HG03558 (cell line): ENCODE data around the gene CSNK1G2.

Experiments used
- ATAC-seq: cut with Tn5 transposase; IDR thresholded peaks from one replicate; pipeline ENCODE4 v1.9.1; 2021; ENCODE audit warnings: moderate number of reproducible peaks; ENCODE audit not compliant: unreplicated experiment; ENCODE audit errors: extremely low read depth

The CSNK1G2 gene

DNA sequence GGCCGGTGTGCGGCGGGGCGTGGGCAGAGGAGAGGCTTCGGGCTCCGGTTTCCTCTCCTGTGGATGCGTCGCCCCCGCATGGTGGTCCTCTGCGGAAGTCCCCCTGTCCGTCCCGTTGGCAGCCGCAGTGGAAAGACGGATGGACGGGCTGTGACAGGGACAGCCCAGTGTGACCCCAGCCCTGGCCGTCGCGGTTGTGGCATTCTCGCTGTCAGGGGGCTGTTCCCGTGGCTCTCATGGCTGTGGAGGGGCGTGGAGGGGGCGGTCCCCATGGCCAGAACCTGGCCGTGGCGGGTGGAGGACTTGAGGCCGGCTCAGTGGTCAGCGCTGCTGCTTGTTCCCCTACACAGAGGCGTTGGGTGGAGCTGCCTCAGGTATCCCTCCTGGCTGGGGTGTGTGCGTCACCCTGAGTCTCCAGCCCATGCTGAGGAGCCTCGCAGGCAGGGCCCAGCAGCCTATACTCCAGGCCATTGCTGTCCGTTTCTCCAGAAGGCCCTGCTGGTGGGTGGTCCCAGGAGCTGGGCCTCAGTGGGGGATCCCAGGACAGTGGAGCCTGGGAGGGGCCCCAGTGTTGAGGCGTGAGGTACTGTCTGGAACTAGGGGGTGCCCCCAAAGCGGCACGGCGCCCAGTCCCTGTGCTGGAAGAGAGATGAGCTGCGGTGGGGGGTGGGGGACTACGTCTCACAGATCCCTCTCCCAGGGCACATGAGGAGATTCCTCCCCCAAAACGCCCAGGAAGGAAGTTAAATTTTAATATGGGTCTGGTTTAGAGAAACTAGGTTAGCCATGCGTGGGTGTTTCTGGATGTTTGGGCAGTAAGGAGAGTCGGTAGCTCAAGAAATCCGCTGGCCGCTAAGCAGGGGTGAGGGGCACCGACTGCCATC is 20.3 kb downstream of the CSNK1G2 start:
- no peak for ATAC-seq

DNA sequence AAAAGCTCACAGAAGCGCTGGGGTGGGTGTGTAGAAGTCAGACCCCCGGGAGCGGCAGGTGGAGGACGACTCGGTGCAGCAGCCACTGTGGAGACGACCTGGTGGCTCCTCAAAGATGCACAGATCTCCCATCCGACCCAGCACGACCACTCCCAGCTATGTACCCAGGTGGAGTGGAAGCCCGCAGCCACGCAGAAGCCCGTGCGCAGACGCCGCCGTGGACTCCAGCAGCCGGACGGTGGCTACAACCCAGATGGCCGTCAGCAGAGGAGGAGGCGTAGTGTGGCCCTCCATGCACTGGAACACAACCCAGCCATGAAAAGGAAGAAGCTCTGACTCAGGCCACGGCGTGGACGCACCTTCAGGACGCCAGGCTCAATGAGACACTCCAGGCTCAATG is 21.7 kb downstream of the CSNK1G2 start:
- no peak for ATAC-seq

DNA sequence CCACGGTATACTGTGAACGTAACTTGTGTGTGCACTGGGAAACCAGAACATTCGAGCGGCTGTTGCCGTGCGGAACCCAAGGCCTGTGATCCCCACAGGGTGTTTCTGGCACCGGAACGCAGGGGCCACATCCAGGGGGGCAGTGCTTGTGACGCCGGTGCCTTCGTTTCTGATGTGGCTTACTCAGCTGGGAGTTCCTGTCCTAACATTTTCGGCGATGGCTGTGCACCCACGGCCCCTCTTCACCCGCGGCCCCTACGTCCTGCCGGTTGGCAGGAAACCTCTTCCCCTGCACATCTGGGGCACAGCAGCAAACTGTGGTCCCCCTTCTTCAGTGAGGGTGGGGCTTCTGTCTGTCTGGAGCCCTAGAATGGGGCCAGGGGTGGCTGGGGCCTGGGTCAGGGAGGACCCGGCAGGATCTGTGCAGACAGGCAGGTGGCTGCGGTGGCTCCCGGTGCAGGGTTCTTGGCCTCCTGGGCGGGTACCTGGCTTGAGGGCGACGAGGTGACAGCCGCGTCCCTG is 26.2 kb downstream of the CSNK1G2 start:
- ATAC-seq = no peak

DNA sequence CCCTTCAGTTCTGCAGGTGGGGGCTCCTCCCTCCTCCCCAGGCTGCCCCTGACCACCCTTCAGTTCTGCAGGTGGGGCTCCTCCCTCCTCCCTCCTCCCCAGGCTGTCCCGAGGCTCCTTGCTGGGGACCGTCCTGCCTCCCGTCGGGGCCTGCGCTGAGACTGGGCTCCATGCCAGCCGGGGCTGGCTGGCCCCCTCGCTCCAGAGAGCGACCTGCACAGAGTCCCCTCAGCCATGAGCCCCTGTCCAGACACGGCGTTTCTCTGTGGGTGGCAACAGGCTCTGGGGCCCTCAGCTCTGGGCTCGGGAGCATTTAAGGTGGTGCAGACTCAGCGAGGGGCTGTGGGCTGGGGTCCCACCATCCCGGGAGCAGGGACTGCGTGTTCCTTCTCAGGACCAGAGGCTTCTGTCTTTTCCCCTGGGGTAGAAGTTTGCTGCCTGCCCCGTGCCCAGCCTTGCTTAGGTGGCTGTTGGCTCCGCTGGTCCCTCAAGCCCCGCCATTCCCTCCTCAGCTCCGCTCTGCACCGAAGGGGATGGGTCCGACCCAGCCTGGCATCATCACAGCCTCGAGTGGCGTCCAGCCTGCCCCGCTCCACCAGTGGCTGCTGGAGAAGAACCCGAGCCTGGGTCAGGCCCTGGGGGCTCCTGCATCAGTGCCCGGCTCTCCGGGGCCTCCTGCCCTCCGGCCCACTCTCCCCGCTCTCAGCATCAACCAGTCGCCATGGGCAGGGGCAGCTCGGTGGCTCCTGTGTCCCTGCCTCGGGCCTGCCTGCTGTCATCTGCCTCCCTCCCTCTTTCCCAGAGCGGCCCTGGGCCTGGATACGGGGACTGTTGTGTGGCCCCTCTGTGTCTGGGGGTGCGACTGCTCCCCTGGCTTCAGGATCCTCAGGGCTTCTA is 27.6 kb downstream of the CSNK1G2 start:
- ATAC-seq = no peak

DNA sequence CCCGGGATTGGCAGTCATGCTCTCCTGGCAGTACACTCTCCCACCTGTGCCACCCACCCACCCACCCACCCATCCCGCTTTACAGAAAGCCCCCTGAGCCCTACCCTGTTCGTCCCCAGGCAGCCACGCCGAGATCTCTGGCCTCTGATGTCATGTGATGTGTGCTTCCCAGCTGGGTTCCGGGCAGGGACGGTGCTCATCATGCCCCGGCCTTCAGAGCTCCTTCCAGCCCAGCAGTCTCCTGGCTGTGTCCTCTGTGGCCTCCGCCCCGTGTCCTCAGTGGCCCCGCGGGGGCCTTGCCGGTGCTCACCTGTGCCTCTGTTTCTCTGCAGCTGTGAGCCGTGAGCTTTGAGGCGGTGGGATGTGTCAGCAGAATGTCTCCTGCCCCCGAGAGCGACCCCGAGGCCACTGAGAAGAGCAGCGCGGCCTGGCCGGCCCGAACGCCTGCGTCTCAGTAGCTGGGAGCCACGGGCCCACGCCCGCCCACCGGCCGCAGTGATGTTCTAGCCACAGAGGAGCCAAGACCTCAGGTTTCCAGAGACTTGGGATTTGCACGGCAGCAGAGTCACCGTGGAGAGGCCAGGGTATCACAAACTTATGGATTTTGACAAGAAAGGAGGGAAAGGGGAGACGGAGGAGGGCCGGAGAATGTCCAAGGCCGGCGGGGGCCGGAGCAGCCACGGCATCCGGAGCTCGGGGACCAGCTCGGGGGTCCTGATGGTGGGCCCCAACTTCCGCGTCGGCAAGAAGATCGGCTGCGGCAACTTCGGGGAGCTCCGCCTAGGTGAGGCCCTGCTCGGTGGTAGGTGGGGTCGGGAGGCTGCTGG is 28.4 kb downstream of the CSNK1G2 start:
- no peak for ATAC-seq

DNA sequence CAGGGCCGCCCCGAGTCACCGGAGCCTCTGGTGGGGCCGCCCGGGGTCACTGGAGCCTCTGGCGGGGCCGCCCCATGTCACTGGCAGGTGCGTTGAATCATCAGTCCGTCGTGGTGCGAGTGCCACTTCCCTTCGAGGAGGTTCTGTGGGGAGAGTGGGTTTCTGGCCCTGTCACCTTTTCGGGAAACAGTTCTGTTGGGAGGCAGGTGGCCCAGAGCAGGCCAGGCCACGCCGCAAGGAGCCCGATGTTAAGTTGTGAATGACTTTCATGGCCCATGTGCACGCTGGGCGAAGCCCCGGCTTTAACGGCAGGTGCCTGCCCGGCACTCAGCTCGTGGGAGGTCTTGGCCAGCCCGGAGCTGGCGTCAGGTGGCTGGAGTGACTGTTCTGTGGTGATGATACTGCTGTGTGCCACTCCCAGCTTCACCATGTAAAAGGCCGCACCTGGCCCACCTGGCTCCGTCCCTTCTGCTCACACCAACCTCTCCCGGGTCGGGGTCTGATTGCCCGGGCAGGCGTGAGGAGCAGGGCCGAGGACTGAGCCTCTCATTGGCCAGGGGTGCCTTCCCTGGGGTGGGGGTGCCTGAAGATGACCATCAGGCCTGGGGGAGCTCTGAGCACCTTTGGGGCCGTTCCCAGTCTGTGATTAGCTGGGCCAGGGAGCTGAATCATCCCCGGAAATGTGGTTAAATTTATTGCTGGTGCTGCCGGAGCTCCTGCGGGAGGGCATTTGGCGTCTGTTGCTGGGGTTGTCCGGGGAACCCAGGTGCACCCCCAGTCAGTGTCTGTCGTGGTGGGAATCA is 29.2 kb downstream of the CSNK1G2 start:
- no peak for ATAC-seq

DNA sequence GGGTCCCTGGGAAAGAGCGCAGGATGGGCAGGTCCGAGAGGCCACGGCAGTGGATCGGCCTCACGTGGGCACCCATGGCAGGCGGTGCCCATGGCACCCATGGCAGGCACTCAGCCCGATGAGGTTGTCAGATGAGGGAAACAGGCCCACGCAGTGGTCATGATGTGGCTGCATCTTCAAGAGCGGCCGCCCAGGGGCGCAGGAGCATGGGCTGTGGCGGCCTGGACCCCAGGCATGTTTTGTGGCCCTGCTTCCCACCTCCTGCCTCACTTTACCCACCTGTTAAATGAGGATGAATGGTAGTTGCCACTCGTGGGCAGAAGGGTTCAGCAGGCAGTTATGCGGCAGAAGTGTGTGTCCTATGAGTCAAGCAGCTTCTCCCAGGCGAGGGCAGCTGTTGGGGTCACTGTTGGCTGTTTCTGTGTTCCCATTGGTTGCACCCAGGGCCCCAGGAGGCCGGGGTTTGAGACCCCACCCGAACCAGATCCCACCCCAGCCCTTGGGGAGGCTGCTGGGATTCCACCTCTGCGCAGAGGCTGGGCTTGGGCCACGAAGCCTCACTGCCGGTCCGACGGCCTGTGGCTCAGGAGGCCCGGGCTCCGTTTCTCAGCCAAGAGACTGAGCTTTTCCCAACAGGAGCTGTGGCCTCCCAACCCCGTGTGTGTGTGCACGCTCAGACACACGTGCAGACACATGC is 30.0 kb downstream of the CSNK1G2 start:
- ATAC-seq = no peak

DNA sequence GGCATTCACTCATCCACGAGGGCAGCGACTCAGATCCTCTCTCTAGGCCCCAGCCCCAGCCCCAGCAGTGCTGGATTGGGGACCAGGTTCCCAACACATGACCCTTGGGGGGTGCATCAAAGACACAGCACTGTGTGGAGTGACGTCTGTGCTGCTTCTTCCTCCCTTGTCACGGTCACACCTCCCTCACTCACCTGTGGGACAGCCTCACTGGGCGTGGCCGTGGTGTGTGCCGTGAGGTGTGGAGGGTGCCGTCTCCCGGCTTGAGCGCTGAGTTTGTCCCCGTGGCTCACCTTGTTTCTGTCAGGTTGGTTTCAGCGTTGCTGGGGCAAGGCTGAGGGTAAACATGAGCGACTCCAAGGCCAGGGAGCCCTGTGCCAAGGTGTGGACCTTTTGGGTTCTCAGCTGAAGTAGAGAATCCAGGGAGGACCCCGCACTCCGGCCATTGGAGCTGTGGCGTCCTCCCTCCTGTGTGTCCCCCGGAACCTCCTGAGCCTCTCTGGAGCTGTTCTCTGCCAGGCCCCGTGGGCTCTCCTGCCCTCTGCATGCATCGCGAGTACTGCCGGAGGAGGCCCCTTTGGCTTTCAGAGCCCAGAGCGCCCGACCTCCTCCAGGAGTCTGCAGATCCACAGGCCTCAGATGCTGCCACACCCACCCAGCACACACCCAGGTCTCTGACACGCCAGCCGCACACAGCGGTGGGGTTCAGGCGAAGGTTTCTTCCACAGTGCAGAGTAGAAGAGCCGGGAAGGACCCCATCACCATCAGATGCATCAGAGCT is 33.6 kb downstream of the CSNK1G2 start:
- ATAC-seq = no peak

DNA sequence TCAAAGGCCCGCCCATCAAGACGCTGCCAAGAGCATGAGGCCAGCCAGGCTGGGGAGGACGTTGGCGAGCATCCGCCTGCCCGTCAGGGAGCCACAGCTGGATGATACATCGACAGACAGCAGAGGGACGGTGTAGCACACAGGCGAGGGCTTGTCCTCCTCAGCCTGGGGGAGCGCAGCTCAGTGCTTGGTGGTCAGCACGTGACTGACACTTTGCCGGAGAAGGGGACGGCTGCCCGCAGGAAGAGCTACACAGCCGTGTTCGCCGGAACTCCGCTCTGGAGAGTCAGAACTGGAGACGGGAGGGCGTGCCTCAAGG is 34.1 kb downstream of the CSNK1G2 start:
- no peak for ATAC-seq

DNA sequence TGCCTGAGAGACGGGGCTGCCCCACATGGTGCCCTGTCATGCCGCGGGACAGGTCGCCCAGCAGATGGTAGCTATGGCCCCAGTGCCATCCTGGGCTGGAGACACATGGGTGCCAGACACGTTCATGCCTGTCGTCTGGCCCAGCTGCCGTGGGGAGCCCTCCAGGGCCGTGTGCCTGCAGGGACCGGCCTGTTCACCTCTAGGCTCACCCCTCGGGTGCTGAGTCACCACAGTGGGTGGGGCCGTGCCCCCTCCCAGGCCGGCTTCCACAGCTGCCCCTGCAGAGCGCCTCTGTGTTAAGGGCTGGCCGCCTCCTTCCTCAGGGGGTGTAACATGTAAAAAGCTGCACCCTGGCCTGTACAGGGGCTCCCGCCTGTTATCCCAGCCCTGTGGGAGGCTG is 36.1 kb downstream of the CSNK1G2 start:
- ATAC-seq = no peak

DNA sequence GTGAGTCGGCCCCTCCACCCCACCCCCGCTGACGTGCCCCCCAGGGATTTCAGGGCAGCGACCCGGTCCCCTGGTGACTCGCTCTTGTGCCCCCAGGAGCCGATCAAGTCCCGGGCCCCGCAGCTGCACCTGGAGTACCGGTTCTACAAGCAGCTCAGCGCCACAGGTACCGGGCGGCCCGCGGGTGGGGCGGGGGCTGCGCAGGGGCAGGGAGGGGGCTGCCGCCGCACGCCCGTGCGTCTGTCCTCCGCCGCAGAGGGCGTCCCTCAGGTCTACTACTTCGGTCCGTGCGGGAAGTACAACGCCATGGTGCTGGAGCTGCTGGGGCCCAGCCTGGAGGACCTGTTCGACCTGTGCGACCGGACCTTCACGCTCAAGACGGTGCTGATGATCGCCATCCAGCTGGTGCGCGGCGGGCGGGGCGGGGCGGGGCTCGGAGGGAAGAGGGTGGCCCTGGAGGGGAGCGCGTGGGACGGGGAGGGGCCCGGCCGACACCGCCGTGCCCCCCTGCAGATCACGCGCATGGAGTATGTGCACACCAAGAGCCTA is 37.4 kb downstream of the CSNK1G2 start:
- no peak for ATAC-seq

DNA sequence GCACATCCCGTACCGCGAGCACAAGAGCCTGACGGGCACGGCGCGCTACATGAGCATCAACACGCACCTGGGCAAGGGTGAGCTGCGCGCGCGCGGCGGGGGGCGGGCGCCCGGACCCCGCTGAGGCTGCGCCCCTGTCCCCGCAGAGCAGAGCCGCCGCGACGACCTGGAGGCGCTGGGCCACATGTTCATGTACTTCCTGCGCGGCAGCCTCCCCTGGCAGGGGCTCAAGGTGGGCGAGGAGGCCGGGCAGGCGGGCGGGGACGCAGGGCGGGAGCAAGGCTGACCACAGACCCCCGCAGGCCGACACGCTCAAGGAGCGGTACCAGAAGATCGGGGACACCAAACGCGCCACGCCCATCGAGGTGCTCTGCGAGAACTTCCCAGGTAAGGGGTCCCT is 38.0 kb downstream of the CSNK1G2 start:
- ATAC-seq = no peak

DNA sequence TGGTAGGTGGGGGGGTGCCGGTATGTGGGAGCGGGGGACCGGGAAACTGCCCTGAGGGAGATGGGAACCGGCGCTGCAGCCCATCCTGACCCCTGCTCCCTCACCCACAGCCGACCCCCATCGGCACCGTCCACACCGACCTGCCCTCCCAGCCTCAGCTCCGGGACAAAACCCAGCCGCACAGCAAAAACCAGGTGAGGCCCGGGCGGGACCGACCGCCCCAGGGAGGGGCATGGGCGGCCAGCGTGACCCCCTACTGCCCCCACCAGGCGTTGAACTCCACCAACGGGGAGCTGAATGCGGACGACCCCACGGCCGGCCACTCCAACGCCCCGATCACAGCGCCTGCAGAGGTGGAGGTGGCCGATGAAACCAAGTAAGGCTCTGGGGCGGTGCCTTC is 38.7 kb downstream of the CSNK1G2 start:
- ATAC-seq = no peak

DNA sequence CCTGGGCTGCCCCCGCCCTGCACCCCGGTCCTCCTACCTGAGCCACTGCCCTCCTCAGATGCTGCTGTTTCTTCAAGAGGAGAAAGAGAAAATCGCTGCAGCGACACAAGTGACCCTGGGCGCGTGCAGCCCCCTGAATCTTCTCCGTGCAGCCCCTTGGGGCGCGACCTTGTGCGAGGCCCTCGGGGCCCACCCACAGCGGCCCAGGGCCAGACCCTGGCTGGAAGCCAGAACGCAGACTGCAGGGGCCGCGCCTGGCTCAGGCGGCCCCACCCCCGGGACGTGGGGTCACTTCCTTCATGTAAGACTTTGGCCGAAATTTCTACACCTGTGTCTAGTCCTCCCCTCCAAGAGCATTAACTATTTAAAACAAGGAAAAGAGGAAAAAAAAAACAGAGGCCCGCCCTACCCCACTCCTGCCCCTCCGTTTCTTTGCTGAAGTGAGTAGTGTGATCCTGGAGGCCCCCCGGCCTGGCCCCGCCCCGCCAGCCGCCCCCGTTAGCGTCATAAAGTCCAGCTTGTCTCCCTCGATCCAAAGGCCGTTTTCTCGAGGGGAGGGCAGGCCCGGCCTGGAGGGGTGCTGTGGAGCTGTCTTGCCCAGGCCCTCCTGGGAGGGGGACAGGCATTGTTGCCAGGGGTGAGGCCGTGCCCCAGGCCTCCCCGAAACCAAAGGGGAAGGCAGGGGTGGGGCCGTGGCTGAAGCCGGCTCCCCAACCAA is 39.3 kb downstream of the CSNK1G2 start:
- ATAC-seq = no peak

DNA sequence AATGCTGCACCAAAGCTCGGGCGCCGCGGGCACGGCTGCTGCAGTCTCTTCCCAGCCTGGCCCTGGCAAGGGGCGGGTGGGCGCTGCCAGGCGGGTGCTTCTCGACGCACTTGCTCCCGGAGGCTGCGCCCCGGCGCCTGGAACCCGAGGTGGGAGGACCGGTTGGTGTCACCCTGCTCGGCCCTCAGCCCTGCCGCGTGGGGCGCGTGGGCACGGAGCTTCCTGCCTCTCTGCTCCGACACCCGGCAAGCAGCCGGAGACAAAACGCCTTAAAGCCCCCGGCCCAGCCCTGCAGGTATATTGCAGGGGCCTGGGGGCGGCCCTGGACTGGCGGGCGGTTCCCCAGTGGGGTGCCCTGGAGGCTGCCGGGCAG is 39.8 kb downstream of the CSNK1G2 start:
- no peak for ATAC-seq

DNA sequence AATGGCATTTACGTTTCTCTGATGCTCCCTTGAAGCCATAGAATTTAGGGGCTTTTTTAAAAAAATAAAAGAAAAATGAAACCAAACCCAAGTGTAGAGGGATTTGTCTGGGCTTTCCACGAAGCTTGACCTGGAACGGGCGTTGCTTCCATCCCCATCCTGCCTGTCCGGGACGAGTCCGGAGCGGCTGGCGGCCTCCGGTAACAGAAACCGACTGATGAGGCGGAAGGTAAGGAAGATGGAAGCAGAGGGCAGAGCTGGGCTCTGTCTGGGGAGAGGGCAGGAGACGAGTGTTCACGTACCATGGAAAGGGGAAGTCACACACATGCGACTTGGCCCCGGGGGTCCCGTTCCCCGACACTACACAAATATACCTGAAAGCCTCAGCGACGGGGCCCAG is 40.3 kb downstream of the CSNK1G2 start:
- no peak for ATAC-seq

DNA sequence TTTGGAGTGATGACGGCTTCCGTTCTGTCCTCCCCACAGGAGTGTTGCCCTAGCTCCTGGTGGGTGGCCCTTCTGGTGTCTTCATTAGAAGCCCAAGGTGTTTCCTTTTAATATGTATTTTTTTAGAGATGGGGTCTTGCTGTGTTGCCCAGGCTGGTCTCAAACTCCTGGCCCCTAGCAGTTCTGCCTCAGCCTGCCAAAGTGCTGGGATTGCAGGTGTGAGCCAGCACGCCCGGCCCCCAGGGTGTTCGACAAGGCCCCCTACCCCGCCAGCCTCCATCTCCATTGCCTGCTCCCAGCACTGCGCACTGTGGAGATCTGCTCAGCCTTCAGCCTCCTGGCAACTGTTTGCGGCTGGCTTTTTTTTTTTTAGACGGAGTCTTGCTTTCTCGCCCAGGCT is 43.4 kb downstream of the CSNK1G2 start:
- ATAC-seq = no peak
